Measurements from ENCODE around the gene MAN2A2.

The MAN2A2 gene

DNA sequence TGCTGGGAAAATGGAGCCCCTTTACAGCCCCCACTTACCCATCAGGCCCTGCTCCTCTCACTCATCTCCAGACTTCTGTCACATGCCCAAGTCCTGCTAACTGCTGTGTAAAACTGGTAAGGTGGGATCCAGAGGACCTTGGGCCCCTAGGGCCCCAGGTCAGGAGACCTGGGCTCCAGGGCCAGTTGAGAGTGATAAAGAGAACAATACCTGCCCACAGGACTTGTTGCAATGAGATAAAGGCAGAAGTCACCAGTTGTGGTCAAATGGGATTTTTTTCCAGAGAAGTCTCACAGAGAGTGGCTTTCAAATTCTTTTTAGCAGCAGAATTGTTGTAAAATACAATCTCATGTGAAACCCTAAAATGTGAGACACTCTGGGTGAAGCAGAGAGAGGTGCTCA lies 34.0 kb upstream of the MAN2A2 start:
- H4K20me1 ChIP-seq (ENCODE audit: insufficient read depth, low read length) = no peaks in the 10 kb centered on the region
- H3K4me3 ChIP-seq (ENCODE audit: low read depth, low read length, poor library complexity, severe bottlenecking) = no peak overlapping the region
- no peaks in the 10 kb centered on the region for H3K36me3 ChIP-seq (ENCODE audit: insufficient read depth, low read length)
- no peak for TF ChIP-seq EZH2 (IDR thresholded peaks at IDR 0.05; ENCODE audit: borderline replicate concordance, low read length)
- TF ChIP-seq, protein P1, sequence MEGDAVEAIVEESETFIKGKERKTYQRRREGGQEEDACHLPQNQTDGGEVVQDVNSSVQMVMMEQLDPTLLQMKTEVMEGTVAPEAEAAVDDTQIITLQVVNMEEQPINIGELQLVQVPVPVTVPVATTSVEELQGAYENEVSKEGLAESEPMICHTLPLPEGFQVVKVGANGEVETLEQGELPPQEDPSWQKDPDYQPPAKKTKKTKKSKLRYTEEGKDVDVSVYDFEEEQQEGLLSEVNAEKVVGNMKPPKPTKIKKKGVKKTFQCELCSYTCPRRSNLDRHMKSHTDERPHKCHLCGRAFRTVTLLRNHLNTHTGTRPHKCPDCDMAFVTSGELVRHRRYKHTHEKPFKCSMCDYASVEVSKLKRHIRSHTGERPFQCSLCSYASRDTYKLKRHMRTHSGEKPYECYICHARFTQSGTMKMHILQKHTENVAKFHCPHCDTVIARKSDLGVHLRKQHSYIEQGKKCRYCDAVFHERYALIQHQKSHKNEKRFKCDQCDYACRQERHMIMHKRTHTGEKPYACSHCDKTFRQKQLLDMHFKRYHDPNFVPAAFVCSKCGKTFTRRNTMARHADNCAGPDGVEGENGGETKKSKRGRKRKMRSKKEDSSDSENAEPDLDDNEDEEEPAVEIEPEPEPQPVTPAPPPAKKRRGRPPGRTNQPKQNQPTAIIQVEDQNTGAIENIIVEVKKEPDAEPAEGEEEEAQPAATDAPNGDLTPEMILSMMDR (IDR thresholded peaks at IDR 0.05; ENCODE audit: low read length) = no peak
- no peaks in the 10 kb centered on the region for H3K9me2 ChIP-seq (ENCODE audit: low read depth, low read length)
- H2AFZ ChIP-seq (ENCODE audit: low read length) = no peak overlapping the region
- peaks cover 21% of the 10 kb centered on the region for H3K4me1 ChIP-seq (ENCODE audit: insufficient read depth, low read length, severe bottlenecking)
- no peaks in the 10 kb centered on the region for H3K79me2 ChIP-seq (ENCODE audit: insufficient read depth, low read length)
- 0 out of 2 replicates have a peak, but pooled peaks cover 13% of the 10 kb centered on the region for H3K27me3 ChIP-seq (ENCODE audit: insufficient read depth, low read length)
- no peak overlapping the region for H3K4me2 ChIP-seq (ENCODE audit: low read length)
- no peaks in the 10 kb centered on the region for H3K9me3 ChIP-seq (ENCODE audit: low read length)
- no peaks in the 10 kb centered on the region for H3F3A ChIP-seq (ENCODE audit: insufficient read depth, low read length)
- H3K9ac ChIP-seq (ENCODE audit: low read length) = no peak overlapping the region
- no peak overlapping the region for H3K27ac ChIP-seq (ENCODE audit: low read depth, low read length, poor library complexity, severe bottlenecking)

DNA sequence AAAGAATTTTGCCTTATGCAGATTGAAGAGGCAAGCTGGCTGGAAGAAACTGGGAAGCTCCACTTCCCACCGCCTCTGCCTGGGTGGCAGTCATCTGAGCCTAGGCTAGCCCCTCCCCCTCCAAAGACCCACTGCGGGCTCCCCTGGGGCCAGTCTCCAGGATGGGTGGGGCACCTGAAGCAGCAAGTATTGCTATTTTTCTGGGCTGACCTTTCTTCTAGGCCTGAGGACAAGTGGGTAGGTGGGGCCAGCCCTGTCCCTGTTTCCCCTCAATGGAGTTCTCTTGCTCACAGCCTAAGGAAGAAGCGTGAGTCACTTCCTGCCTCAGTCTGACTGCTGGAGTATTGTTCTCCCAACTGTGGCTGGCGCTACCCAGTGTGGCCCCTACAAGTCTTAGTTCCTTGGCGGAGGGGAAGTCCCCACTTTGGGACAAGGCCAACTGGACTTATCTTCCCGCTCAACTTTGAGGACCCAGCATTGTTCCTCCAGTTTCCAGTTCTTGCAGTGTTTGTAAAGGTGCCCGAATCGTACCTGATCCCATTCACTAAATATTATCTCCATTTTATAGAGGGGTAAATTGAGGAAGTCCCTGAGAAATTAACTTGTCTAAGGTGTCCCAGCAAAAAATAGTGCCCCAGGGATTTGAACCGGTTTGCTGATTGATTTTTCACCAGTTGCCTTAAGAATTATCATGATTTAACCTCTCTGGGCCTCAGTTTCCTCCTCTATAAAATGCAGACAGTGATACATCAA lies 33.3 kb upstream of the MAN2A2 start:
- H3K4me3 ChIP-seq (ENCODE audit: low read depth, low read length, poor library complexity, severe bottlenecking) = no peak overlapping the region
- H3K9me2 ChIP-seq (ENCODE audit: low read depth, low read length) = no peaks in the 10 kb centered on the region
- no peaks in the 10 kb centered on the region for H3K79me2 ChIP-seq (ENCODE audit: insufficient read depth, low read length)
- H2AFZ ChIP-seq (ENCODE audit: low read length) = no peak overlapping the region
- no peak overlapping the region for H3K27ac ChIP-seq (ENCODE audit: low read depth, low read length, poor library complexity, severe bottlenecking)
- no peaks in the 10 kb centered on the region for H3K9me3 ChIP-seq (ENCODE audit: low read length)
- H3K4me1 ChIP-seq (ENCODE audit: insufficient read depth, low read length, severe bottlenecking) = peaks cover 21% of the 10 kb centered on the region
- H4K20me1 ChIP-seq (ENCODE audit: insufficient read depth, low read length) = no peaks in the 10 kb centered on the region
- H3K9ac ChIP-seq (ENCODE audit: low read length) = no peak overlapping the region
- H3K4me2 ChIP-seq (ENCODE audit: low read length) = no peak overlapping the region
- 0 out of 2 replicates have a peak, but pooled peaks cover 13% of the 10 kb centered on the region for H3K27me3 ChIP-seq (ENCODE audit: insufficient read depth, low read length)
- TF ChIP-seq EZH2 (IDR thresholded peaks at IDR 0.05; ENCODE audit: borderline replicate concordance, low read length) = no peak
- TF ChIP-seq, protein P1 (IDR thresholded peaks at IDR 0.05; ENCODE audit: low read length) = no peak
- H3F3A ChIP-seq (ENCODE audit: insufficient read depth, low read length) = no peaks in the 10 kb centered on the region
- no peaks in the 10 kb centered on the region for H3K36me3 ChIP-seq (ENCODE audit: insufficient read depth, low read length)

DNA sequence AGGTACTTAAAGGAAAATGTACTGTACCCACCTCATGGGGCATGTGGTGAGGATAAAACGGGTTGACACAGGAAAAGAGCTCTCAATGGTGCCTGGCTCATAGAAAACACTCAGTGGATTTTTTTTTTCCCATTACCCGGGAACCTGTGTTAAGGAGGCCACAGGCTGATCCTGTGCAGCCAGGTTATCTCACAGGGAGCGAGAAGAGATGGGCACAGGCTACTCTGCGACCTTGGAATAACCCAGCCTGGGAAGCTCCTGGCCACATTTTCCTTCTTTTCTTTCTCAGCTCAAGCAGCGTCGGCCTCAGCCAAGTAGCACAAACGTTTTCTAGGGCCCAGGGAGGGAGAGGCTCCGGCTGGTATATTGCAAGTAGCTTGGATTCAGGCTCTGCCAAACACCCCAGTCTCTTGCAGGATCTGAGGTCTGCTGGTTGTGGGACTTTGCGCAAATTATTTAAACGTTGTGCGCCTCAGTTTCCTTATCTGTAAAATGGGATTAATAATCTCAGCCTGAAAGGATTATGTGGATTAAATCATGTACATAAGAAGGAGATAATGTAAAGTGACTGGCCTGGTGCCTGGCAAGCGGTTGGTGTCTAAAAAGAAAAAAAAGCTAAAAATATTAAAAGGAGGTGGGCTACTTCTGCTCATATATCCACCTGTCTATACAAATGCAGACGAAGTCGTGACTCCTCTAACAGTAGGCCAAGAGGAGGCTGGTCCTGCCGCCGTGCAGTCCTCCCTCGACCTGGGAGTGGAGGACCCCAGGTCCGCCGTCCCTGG lies 32.6 kb upstream of the MAN2A2 start:
- TF ChIP-seq, protein P1 (IDR thresholded peaks at IDR 0.05; ENCODE audit: low read length) = no peak
- TF ChIP-seq EZH2 (IDR thresholded peaks at IDR 0.05; ENCODE audit: borderline replicate concordance, low read length) = no peak
- H3F3A ChIP-seq (ENCODE audit: insufficient read depth, low read length) = no peaks in the 10 kb centered on the region
- no peaks in the 10 kb centered on the region for H3K9me3 ChIP-seq (ENCODE audit: low read length)
- no peak overlapping the region for H3K27ac ChIP-seq (ENCODE audit: low read depth, low read length, poor library complexity, severe bottlenecking)
- peak overlapping the region; percentile 48; the same call in 1 of the 2 replicates for H3K9ac ChIP-seq (ENCODE audit: low read length)
- no peaks in the 10 kb centered on the region for H4K20me1 ChIP-seq (ENCODE audit: insufficient read depth, low read length)
- H3K36me3 ChIP-seq (ENCODE audit: insufficient read depth, low read length) = no peaks in the 10 kb centered on the region
- H3K4me1 ChIP-seq (ENCODE audit: insufficient read depth, low read length, severe bottlenecking) = peaks cover 21% of the 10 kb centered on the region
- peak overlapping the region; percentile 67 for H3K4me3 ChIP-seq (ENCODE audit: low read depth, low read length, poor library complexity, severe bottlenecking)
- no peaks in the 10 kb centered on the region for H3K9me2 ChIP-seq (ENCODE audit: low read depth, low read length)
- no peaks in the 10 kb centered on the region for H3K79me2 ChIP-seq (ENCODE audit: insufficient read depth, low read length)
- H3K4me2 ChIP-seq (ENCODE audit: low read length) = peak overlapping the region; percentile 74
- no peak overlapping the region for H2AFZ ChIP-seq (ENCODE audit: low read length)
- 0 out of 2 replicates have a peak, but pooled peaks cover 13% of the 10 kb centered on the region for H3K27me3 ChIP-seq (ENCODE audit: insufficient read depth, low read length)

Data from OCI-LY1 (cell line).